H54 (cell line): Measurements from ENCODE around the gene ZBTB44.
A peak's percentile ranks its signal among the peaks of the same experiment; 100 is the strongest.
"Not testable (repeated sequence)": the region's sequence is repeated elsewhere in the genome, so short reads cannot be mapped to it uniquely, and the experiment has no call there.

Experiments
- DNase-seq: peaks from one replicate; pipeline ENCODE4 v3.0.0; 2011; ENCODE audit warnings: low spot score, mixed read lengths; ENCODE audit not compliant: insufficient read length
- FAIRE-seq: peaks from 3 replicates; lab custom pipeline; 2011; peaks lifted over from hg19 to GRCh38; lab: Jason Lieb, UNC
- POLR2A ChIP-seq: IDR thresholded peaks from 2 replicates; pipeline ENCODE4 v1.6.1; 2011; ENCODE audit warnings: low read depth, mild to moderate bottlenecking, low read length

ZBTB44 gene

GRCh38 chr11:130314750-130315285 lies at the start of gene ZBTB44:
TSS of gene ZBTB44 (minus strand) at chr11:130314917. CDS start at chr11:130261873, 53,044 bp downstream.
- no peak for FAIRE-seq
- no peak; the same call in 1 of the 2 replicates for TF ChIP-seq POLR2A

GRCh38 chr11:130359419-130359818 lies 44.7 kb upstream of the ZBTB44 start:
- no peak for DNase-seq
- no peak for TF ChIP-seq POLR2A
- no peak for FAIRE-seq

More at GRCh38 chr11:130314750-130315285, at the start of gene ZBTB44:
- DNase-seq = peak; percentile 65

- no peak for DNase-seq
- no peak for FAIRE-seq
- TF ChIP-seq POLR2A = no peak
These were observed 43.7 kb upstream of the ZBTB44 start for GRCh38 chr11:130358398-130358797.

GRCh38 chr11:130347261-130347660 lies 32.5 kb upstream of the ZBTB44 start:
- no peak for DNase-seq
- FAIRE-seq = no peak
- TF ChIP-seq POLR2A = no peak

GRCh38 chr11:130344841-130345240 lies 30.1 kb upstream of the ZBTB44 start:
- no peak for FAIRE-seq

GRCh38 chr11:130340671-130341319 lies 26.1 kb upstream of the ZBTB44 start:
- no peak for FAIRE-seq
- no peak for DNase-seq
- no peak for TF ChIP-seq POLR2A

More at GRCh38 chr11:130344841-130345240, 30.1 kb upstream of the ZBTB44 start:
- DNase-seq = no peak
- TF ChIP-seq POLR2A = no peak

GRCh38 chr11:130338667-130339066 lies 23.9 kb upstream of the ZBTB44 start:
- no peak for FAIRE-seq
- TF ChIP-seq POLR2A = no peak

GRCh38 chr11:130337281-130338089 lies 22.8 kb upstream of the ZBTB44 start:
- no peak for FAIRE-seq
- TF ChIP-seq POLR2A = no peak
- DNase-seq = no peak

More at GRCh38 chr11:130338667-130339066, 23.9 kb upstream of the ZBTB44 start:
- DNase-seq = no peak

- not testable (repeated sequence) for FAIRE-seq, DNase-seq
These were observed 16.7 kb upstream of the ZBTB44 start for GRCh38 chr11:130331397-130331796.

- TF ChIP-seq POLR2A = no peak
- DNase-seq = no peak
These were observed 15.5 kb upstream of the ZBTB44 start for GRCh38 chr11:130330101-130330684.

GRCh38 chr11:130328420-130328819 lies 13.7 kb upstream of the ZBTB44 start:
- DNase-seq (no peak), FAIRE-seq (no peak)
- TF ChIP-seq POLR2A = no peak

More at GRCh38 chr11:130330101-130330684, 15.5 kb upstream of the ZBTB44 start:
- no peak for FAIRE-seq

- FAIRE-seq (no peak), DNase-seq (no peak)
- TF ChIP-seq POLR2A = no peak
These were observed 13.0 kb upstream of the ZBTB44 start for GRCh38 chr11:130327716-130328115.

- FAIRE-seq (no peak), DNase-seq (no peak)
- TF ChIP-seq POLR2A = no peak
These were observed 11.0 kb upstream of the ZBTB44 start for GRCh38 chr11:130325691-130326090.
